ENCODE data around the gene CEP112. TPM values are rescaled to one million over a fixed set of nuclear protein-coding genes. Genes with fewer than 3 reads are reported as not detected.

CEP112 gene
- total and polyA plus RNA-seq, 9 of the 15 experiments (the other 6 are each of a cell fraction or from before 2014, with no cell fraction given), result 0.84 TPM; not detected in 8

GRCh38 chr17:65797809-65798208, 394.1 kb downstream of the CEP112 start:
- CTCF ChIA-PET (ENCODE audit: low intra/inter-chr PET ratio), result no interaction called here
- POLR2A ChIA-PET, result interaction anchor here (0.6 kb wide), 1 partner anchor 247 kb away, joined by 3 read pairs; no protein-coding TSS in a partner anchor
- no peaks in the 10 kb centered on the region for H3K36me3 ChIP-seq (ENCODE audit: control insufficient read depth, insufficient read depth, low read length)
- no peaks in the 10 kb centered on the region for H4K20me1 ChIP-seq (replicated peaks; ENCODE audit: control insufficient read depth, insufficient read depth, low read length)
- no peaks in the 10 kb centered on the region for H3K9me1 ChIP-seq (ENCODE audit: control insufficient read depth, insufficient read depth, low read length)
- in situ Hi-C loops (cut with MboI) (no loop called here), intact Hi-C loops (cut with micrococcal nuclease) (loop anchor here (5.0 kb wide), 1 partner anchor 521 kb away; no protein-coding TSS in a partner anchor)
- no peak overlapping the region for H3K9ac ChIP-seq (ENCODE audit: insufficient read depth in 1 of 2, low read depth in 2 of 2, low read length in 2 of 2)
- FAIRE-seq, result peak; percentile 6
- ATAC-seq, result peak; percentile 73
- no peaks in the 10 kb centered on the region for H3K9me3 ChIP-seq (replicated peaks; ENCODE audit: control insufficient read depth, insufficient read depth, low read depth, low read length)
- BruUV-seq (replicated peaks), result no TSS peak
- H3K27ac ChIP-seq (ENCODE audit: extremely low read depth, low read depth, low read length), result no peak overlapping the region
- TF ChIP-seq SMC3 (conservative IDR thresholded peaks at IDR 0.05; ENCODE audit: insufficient read depth, low read depth, low read length), result 0 out of 2 replicates have a peak, but pooled peaks have one; percentile 16
- TF ChIP-seq, protein P1, sequence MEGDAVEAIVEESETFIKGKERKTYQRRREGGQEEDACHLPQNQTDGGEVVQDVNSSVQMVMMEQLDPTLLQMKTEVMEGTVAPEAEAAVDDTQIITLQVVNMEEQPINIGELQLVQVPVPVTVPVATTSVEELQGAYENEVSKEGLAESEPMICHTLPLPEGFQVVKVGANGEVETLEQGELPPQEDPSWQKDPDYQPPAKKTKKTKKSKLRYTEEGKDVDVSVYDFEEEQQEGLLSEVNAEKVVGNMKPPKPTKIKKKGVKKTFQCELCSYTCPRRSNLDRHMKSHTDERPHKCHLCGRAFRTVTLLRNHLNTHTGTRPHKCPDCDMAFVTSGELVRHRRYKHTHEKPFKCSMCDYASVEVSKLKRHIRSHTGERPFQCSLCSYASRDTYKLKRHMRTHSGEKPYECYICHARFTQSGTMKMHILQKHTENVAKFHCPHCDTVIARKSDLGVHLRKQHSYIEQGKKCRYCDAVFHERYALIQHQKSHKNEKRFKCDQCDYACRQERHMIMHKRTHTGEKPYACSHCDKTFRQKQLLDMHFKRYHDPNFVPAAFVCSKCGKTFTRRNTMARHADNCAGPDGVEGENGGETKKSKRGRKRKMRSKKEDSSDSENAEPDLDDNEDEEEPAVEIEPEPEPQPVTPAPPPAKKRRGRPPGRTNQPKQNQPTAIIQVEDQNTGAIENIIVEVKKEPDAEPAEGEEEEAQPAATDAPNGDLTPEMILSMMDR (IDR thresholded peaks at IDR 0.05 in 2 of 3, conservative IDR thresholded peaks at IDR 0.05 in 1 of 3; ENCODE audit: insufficient read depth in 2 of 3, low read depth in 1 of 3, low read length in 3 of 3), result peak; percentile 44 to 60 (median 51)
- no peak for TF ChIP-seq POLR2B (IDR thresholded peaks at IDR 0.05; ENCODE audit: low read depth, partially characterized antibody)
- TF ChIP-seq RAD21 (CRISPR knock-in tag; conservative IDR thresholded peaks at IDR 0.05 in 1 of 2, IDR thresholded peaks at IDR 0.05 in 1 of 2), result peak in 1 of 2 experiments; percentile 32; a peak in 2 of 4 replicates
- TF ChIP-seq REST (IDR thresholded peaks at IDR 0.05; ENCODE audit: borderline replicate concordance), result peak; percentile 20; the same call in 1 of the 2 replicates
- TF ChIP-seq REST (CRISPR knock-in tag; IDR thresholded peaks at IDR 0.05; ENCODE audit: low read depth), result no peak
- H3K4me3 ChIP-seq, result no peak overlapping the region
- H3K4me1 ChIP-seq (replicated peaks in 1 of 2; ENCODE audit: control insufficient read depth in 2 of 2, insufficient read depth in 2 of 2, low read length in 2 of 2), result no peaks in the 10 kb centered on the region
- peak; percentile 12 to 34 (median 23) for DNase-seq (ENCODE audit: extremely low read depth in 1 of 4, low spot score in 3 of 4)
- H3K4me2 ChIP-seq (ENCODE audit: insufficient read depth, low read length), result no peak overlapping the region
- H3K27me3 ChIP-seq (ENCODE audit: control insufficient read depth in 2 of 2, insufficient read depth in 2 of 2, low read length in 2 of 2), result no peaks in the 10 kb centered on the region
- H2AFZ ChIP-seq (ENCODE audit: low read depth, low read length), result no peak overlapping the region
- H3K79me2 ChIP-seq (ENCODE audit: control insufficient read depth, insufficient read depth, low read length), result no peaks in the 10 kb centered on the region
- 0% methylated on average over 3 of the region's 3 CpGs for WGBS (ENCODE audit: insufficient coverage, low coverage, missing lambda C conversion rate)
